SK-N-SH treated with all-trans-retinoic acid at 6 μM for 48 hours (cell line): ENCODE results near the gene TPRG1.

ENCODE experiments used
- ATAC-seq: fragments of 200-7000 bp; cut with Tn5 transposase; 3 replicates; pipeline ENCODE4 v1.9.1; 2020; ENCODE audit warnings: mild to moderate bottlenecking, moderate library complexity
- BACH2 ChIP-seq: fragments of 250-450 bp; sonication (Bioruptor Pico); IDR thresholded peaks from 2 replicates; pipeline ENCODE4 v1.9.0; 2021; ENCODE audit warnings: mild to moderate bottlenecking, borderline replicate concordance
- CREB5 ChIP-seq: fragments of 250-450 bp; sonication (Bioruptor Pico); IDR thresholded peaks from 2 replicates; pipeline ENCODE4 v1.5.1; 2020; ENCODE audit warnings: low read depth, mild to moderate bottlenecking, moderate library complexity
- ESRRG ChIP-seq: fragments of 250-450 bp; sonication (Bioruptor Pico); IDR thresholded peaks from 2 replicates; pipeline ENCODE4 v1.6.1; 2021; ENCODE audit warnings: mild to moderate bottlenecking
- OSR1 ChIP-seq: fragments of 250-450 bp; sonication (Bioruptor Pico); IDR thresholded peaks from 2 replicates; pipeline ENCODE4 v1.8.0; 2022; ENCODE audit warnings: moderate library complexity, mild to moderate bottlenecking, inconsistent platforms
- POU6F1 ChIP-seq: fragments of 250-450 bp; sonication (Bioruptor Pico); IDR thresholded peaks from 2 replicates; pipeline ENCODE4 v1.8.0; 2021; ENCODE audit warnings: low read depth, mild to moderate bottlenecking, moderate library complexity, borderline replicate concordance
- PPARA ChIP-seq: fragments of 250-450 bp; sonication (Bioruptor Pico); IDR thresholded peaks from 2 replicates; pipeline ENCODE4 v1.5.0; 2020; ENCODE audit warnings: mild to moderate bottlenecking, borderline replicate concordance
- SNAI2 ChIP-seq: fragments of 250-450 bp; sonication (Bioruptor Pico); IDR thresholded peaks from 2 replicates; pipeline ENCODE4 v1.5.0; 2020; ENCODE audit warnings: mild to moderate bottlenecking, moderate library complexity
- TOX ChIP-seq: fragments of 250-450 bp; sonication (Bioruptor Pico); IDR thresholded peaks from 2 replicates; pipeline ENCODE4 v1.8.0; 2021; ENCODE audit warnings: mild to moderate bottlenecking, moderate library complexity, borderline replicate concordance
- TSHZ2 ChIP-seq: fragments of 250-450 bp; sonication (Bioruptor Pico); IDR thresholded peaks from 2 replicates; pipeline ENCODE4 v1.5.0; 2020; ENCODE audit warnings: mild to moderate bottlenecking, moderate library complexity
- ZC3H10 ChIP-seq: fragments of 250-450 bp; sonication (Bioruptor Pico); IDR thresholded peaks from 2 replicates; pipeline ENCODE4 v1.5.1; 2021; ENCODE audit warnings: mild to moderate bottlenecking, moderate library complexity
- ZFP3 ChIP-seq: fragments of 250-450 bp; sonication (Bioruptor Pico); IDR thresholded peaks from 2 replicates; pipeline ENCODE4 v1.5.0; 2020; ENCODE audit warnings: mild to moderate bottlenecking, moderate library complexity
- ZNF8 ChIP-seq: fragments of 450-650 bp; formaldehyde crosslinking; IDR thresholded peaks from 2 replicates; pipeline ENCODE4 v1.5.0; 2020; ENCODE audit warnings: mild to moderate bottlenecking, moderate library complexity
- TF ChIP-seq, protein P1 (sequence below): fragments of 250-450 bp; sonication (Bioruptor Pico); IDR thresholded peaks from 2 replicates; pipeline ENCODE4 v1.8.0; 2020; ENCODE audit warnings: mild to moderate bottlenecking, moderate library complexity, borderline replicate concordance

Gene TPRG1

GRCh38 chr3:189303584-189303983 lies 131.8 kb downstream of the TPRG1 start (continued):
- TF ChIP-seq TSHZ2 (CRISPR knock-in tag) (no peak), OSR1 (CRISPR knock-in tag) (no peak), ZNF8 (CRISPR knock-in tag) (no peak)

GRCh38 chr3:189304465-189305351 lies 132.9 kb downstream of the TPRG1 start:
- TF ChIP-seq TSHZ2 (CRISPR knock-in tag) (no peak), PPARA (CRISPR knock-in tag) (no peak)
- no peak; the same call in 2 of the 3 replicates for ATAC-seq

DNA sequence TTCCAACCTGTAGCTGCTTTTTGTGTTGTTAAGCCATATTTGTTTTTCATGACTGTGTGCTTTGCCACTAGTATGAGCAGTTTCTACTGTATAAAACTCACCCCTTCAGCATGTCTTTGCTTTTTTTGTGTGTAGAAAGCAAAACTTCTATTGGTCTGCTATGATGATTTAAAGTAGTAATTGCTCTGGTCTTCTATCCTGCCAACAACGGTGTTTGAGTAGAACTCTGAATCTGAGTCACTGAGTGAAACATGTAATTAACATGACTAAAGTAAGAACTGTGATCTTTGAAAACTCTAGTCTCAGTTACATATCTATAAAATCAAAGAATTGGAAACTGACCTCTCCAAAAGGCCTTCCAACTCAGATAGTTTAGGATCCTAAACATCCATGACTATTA lies 133.6 kb downstream of the TPRG1 start:
- no peak for TF ChIP-seq BACH2 (CRISPR knock-in tag)
- TF ChIP-seq POU6F1: no peak
- no peak for TF ChIP-seq SNAI2 (CRISPR knock-in tag)
- no peak for TF ChIP-seq CREB5 (CRISPR knock-in tag)
- no peak for TF ChIP-seq ZC3H10
- no peak for TF ChIP-seq ZFP3 (CRISPR knock-in tag)
- TF ChIP-seq TOX: no peak
- TF ChIP-seq PPARA (CRISPR knock-in tag): no peak
- TF ChIP-seq TSHZ2 (CRISPR knock-in tag): no peak
- TF ChIP-seq, protein P1, sequence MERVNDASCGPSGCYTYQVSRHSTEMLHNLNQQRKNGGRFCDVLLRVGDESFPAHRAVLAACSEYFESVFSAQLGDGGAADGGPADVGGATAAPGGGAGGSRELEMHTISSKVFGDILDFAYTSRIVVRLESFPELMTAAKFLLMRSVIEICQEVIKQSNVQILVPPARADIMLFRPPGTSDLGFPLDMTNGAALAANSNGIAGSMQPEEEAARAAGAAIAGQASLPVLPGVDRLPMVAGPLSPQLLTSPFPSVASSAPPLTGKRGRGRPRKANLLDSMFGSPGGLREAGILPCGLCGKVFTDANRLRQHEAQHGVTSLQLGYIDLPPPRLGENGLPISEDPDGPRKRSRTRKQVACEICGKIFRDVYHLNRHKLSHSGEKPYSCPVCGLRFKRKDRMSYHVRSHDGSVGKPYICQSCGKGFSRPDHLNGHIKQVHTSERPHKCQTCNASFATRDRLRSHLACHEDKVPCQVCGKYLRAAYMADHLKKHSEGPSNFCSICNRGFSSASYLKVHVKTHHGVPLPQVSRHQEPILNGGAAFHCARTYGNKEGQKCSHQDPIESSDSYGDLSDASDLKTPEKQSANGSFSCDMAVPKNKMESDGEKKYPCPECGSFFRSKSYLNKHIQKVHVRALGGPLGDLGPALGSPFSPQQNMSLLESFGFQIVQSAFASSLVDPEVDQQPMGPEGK (CRISPR knock-in tag): no peak
- no peak for TF ChIP-seq ESRRG
- no peak for ATAC-seq
